WERI-Rb-1 (cell line): ENCODE data around the gene FARS2.
A peak's percentile ranks its signal among the peaks of the same experiment; 100 is the strongest.

Source experiments
- DNase-seq: peaks from one replicate; pipeline ENCODE4 v3.0.0-alpha.2; 2020
- H3K27ac ChIP-seq: fragments of 250-450 bp; sonication (Bioruptor Pico); 2 replicates; pipeline ENCODE4 v1.5.1; 2020; ENCODE audit warnings: mild to moderate bottlenecking, moderate library complexity
- H3K27me3 ChIP-seq: fragments of 250-450 bp; sonication (Bioruptor Pico); 2 replicates; pipeline ENCODE4 v1.5.1; 2021; ENCODE audit warnings: mild to moderate bottlenecking, low read depth, moderate library complexity; ENCODE audit not compliant: insufficient read depth, severe bottlenecking
- H3K36me3 ChIP-seq: fragments of 250-450 bp; sonication (Bioruptor Pico); 2 replicates; pipeline ENCODE4 v1.5.1; 2020; ENCODE audit warnings: mild to moderate bottlenecking, moderate library complexity
- H3K4me3 ChIP-seq: 2 replicates; pipeline ENCODE4 v1.5.1; 2011; ENCODE audit warnings: low read depth, mild to moderate bottlenecking, control low read depth, low read length
- H3K9me3 ChIP-seq: fragments of 250-450 bp; sonication (Bioruptor Pico); 2 replicates; pipeline ENCODE4 v1.5.1; 2021; ENCODE audit warnings: mild to moderate bottlenecking, moderate library complexity; ENCODE audit not compliant: severe bottlenecking
- TF ChIP-seq, protein P1 (sequence below): IDR thresholded peaks from 2 replicates; pipeline ENCODE4 v1.5.1; 2011; ENCODE audit warnings: low read depth, mild to moderate bottlenecking, control low read depth, inconsistent platforms, low read length

The FARS2 gene

GRCh38 chr6:5295623-5296022 is 34.3 kb downstream of the FARS2 start:
- H3K9me3 ChIP-seq, result peaks cover under 1% of the 10 kb centered on the region
- TF ChIP-seq, protein P1, sequence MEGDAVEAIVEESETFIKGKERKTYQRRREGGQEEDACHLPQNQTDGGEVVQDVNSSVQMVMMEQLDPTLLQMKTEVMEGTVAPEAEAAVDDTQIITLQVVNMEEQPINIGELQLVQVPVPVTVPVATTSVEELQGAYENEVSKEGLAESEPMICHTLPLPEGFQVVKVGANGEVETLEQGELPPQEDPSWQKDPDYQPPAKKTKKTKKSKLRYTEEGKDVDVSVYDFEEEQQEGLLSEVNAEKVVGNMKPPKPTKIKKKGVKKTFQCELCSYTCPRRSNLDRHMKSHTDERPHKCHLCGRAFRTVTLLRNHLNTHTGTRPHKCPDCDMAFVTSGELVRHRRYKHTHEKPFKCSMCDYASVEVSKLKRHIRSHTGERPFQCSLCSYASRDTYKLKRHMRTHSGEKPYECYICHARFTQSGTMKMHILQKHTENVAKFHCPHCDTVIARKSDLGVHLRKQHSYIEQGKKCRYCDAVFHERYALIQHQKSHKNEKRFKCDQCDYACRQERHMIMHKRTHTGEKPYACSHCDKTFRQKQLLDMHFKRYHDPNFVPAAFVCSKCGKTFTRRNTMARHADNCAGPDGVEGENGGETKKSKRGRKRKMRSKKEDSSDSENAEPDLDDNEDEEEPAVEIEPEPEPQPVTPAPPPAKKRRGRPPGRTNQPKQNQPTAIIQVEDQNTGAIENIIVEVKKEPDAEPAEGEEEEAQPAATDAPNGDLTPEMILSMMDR, result no peak

GRCh38 chr6:5300206-5300764 is 39.0 kb downstream of the FARS2 start:
- no peak overlapping the region for H3K4me3 ChIP-seq
- DNase-seq, result no peak
- TF ChIP-seq, protein P1, result no peak

More at GRCh38 chr6:5295623-5296022, 34.3 kb downstream of the FARS2 start:
- no peak overlapping the region for H3K27ac ChIP-seq
- no peaks in the 10 kb centered on the region for H3K27me3 ChIP-seq
- no peak overlapping the region for H3K4me3 ChIP-seq
- H3K36me3 ChIP-seq, result no peaks in the 10 kb centered on the region
- DNase-seq, result no peak

DNA sequence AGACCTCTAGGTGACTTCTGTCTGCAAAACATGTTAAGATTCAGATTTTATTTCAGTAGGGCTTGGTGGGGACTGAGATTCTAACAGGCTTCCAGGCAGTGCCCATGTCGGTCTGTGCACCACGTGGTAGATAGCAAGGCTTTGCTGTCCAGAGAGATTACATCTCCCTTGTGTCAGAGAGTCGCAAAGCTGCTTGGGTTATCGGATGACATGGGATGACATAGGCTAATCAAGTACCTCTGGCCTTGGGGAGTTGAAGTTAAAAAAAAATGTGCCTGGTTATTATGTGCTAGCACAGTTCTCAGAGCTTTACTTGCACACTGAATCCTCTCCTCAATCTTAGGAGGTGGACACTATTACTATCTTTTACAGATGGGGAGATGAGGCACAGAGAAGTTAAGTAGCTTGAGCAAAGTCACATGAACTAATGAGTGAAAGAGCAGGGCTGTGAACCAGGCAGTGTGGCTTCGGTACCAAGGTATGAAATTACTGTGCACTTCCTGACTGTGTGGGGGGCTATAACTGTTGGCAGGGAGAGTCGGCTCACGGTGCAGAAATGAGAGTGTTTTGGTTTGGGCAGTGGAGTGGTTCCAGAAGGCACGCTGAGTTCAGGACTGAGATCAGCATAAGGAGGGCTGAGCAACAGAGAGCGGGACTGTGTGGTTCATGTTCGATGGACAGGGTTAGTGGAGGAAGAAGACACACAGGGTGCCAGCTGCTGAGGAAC is 41.1 kb downstream of the FARS2 start:
- TF ChIP-seq, protein P1, result no peak
- Histone ChIP-seq H3K9me3 (no peaks in the 10 kb centered on the region), H3K36me3 (no peaks in the 10 kb centered on the region), H3K27me3 (no peaks in the 10 kb centered on the region), H3K27ac (peak overlapping the region; percentile 22), H3K4me3 (no peak overlapping the region)
- DNase-seq, result peak; percentile 82

More at GRCh38 chr6:5300206-5300764, 39.0 kb downstream of the FARS2 start:
- no peaks in the 10 kb centered on the region for H3K9me3 ChIP-seq
- H3K27ac ChIP-seq, result no peak overlapping the region
- no peaks in the 10 kb centered on the region for H3K27me3 ChIP-seq
- H3K36me3 ChIP-seq, result no peaks in the 10 kb centered on the region

DNA sequence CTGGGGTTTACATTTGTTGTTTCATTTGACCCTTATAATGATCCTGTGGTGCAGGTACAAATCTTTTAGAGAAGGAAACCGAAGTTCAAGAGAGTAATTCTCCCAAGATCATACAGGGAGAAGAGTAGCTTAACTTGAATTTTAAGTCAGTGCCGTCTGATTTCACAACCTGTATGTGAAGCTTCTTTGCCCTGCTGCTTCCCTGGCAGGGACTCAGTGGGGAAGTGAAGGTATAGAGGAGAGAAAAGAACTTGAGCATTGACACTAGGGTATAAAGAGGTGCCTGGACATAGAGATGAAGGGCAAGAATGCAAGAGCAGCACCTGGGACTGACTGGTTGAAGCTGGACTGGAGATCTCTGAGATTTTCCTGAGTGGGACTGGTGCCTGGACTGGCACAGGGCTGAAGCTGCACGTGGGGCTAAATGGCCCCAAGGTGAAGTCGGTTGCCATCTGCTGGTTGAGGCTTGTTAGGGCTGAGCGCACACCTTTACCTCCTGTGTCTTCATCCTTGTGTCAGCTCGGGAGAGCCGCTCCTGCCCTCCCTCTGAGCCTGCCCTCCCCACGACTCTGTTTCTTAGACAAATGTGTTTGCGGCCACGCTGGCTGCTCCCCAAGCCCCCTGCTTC is 41.8 kb downstream of the FARS2 start:
- no peaks in the 10 kb centered on the region for H3K9me3 ChIP-seq
- H3K36me3 ChIP-seq, result no peaks in the 10 kb centered on the region
- no peaks in the 10 kb centered on the region for H3K27me3 ChIP-seq
- H3K4me3 ChIP-seq, result no peak overlapping the region
- peak; percentile 89 for DNase-seq
- TF ChIP-seq, protein P1, result peak; percentile 99
- no peak overlapping the region; the same call in 1 of the 2 replicates for H3K27ac ChIP-seq

DNA sequence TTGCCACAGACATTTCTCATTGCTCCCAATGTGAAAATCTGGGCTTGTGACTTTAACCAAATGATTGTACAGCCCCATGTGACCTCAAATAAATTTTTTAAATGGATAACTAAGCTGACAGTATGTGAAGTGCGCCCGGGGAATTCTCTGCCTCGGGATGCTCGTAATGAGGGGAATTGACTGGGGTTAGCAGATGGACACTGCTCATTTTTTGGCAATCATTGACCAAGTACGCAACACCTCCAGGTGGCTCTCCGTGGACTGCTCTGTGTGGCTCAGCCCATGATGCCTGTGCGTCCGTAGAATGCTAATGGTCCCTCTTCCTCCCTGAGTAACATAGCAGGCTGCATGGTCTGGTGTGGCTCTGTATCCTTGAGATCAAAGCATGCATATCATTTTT is 42.4 kb downstream of the FARS2 start:
- TF ChIP-seq, protein P1, result no peak
- H3K9me3 ChIP-seq, result no peaks in the 10 kb centered on the region
- no peak overlapping the region for H3K4me3 ChIP-seq
- no peak for DNase-seq
- H3K27me3 ChIP-seq, result no peaks in the 10 kb centered on the region
- no peaks in the 10 kb centered on the region for H3K36me3 ChIP-seq
- H3K27ac ChIP-seq, result no peak overlapping the region
